A549 (cell line): Measurements from ENCODE around the gene PTPN1. TPM values are rescaled to one million over a fixed set of nuclear protein-coding genes. Genes with fewer than 3 reads are reported as not detected.

ENCODE experiments used
- ATAC-seq, 2 experiments: fragments of 200-7000 bp in 1 of 2; fragments of >200 bp in 1 of 2; cut with Nextera tagmentation in 1 of 2; cut with Tn5 transposase in 1 of 2; 3 replicates each; pipeline versions ENCODE4 v1.8.0 to v1.9.1; 2018 to 2020; ENCODE audit warnings: mild to moderate bottlenecking in 1 of 2, moderate library complexity in 1 of 2
- CTCF ChIA-PET: fragments of 300-600 bp; sonication (Branson Sonifier 250); formaldehyde crosslinking; extraction: SDS; loops from one replicate; lab custom pipeline; 2021; ENCODE audit warnings: antibody characterized with exemption, inconsistent platforms; lab: Yijun Ruan, JAX
- POLR2A ChIA-PET: fragments of 350-600 bp; formaldehyde crosslinking; extraction: SDS; loops from one replicate; lab custom pipeline; 2021; ENCODE audit warnings: antibody characterized with exemption, inconsistent platforms; lab: Yijun Ruan, JAX
- DNase-seq, 2 experiments: peaks; one replicate each; pipeline versions ENCODE4 v3.0.0 to v3.0.0-alpha.2; 2011 to 2016; ENCODE audit warnings: low read depth in 1 of 2, low spot score in 1 of 2
- FAIRE-seq: peaks from 2 replicates; lab custom pipeline; 2011; peaks lifted over from hg19 to GRCh38; lab: Jason Lieb, UNC
- H3K27ac ChIP-seq, 2 experiments: fragments of >200 bp; sonication (Bioruptor Twin); formaldehyde crosslinking; 3 replicates each; pipeline ENCODE4 v1.5.1; 2016 to 2017
- H3K4me1 ChIP-seq: fragments of >200 bp; sonication (Bioruptor Twin); formaldehyde crosslinking; 3 replicates; pipeline ENCODE4 v1.6.1; 2016
- H3K4me2 ChIP-seq: fragments of >200 bp; sonication (Bioruptor Twin); formaldehyde crosslinking; 3 replicates; pipeline ENCODE4 v1.6.1; 2016
- H3K4me3 ChIP-seq: fragments of >200 bp; sonication (Bioruptor Twin); formaldehyde crosslinking; 3 replicates; pipeline ENCODE4 v1.5.1; 2016
- H3K9me3 ChIP-seq: fragments of >200 bp; sonication (Bioruptor Twin); formaldehyde crosslinking; 3 replicates; pipeline ENCODE4 v1.6.1; 2016
- CBX2 ChIP-seq: fragments of 200-600 bp; sonication (generic); IDR thresholded peaks from 2 replicates; pipeline ENCODE4 v1.6.1; 2016; ENCODE audit warnings: low read depth, mild to moderate bottlenecking, borderline replicate concordance
- CHD2 ChIP-seq: fragments of 150-350 bp; IDR thresholded peaks from 2 replicates; pipeline ENCODE4 v1.6.1; 2014; ENCODE audit warnings: low read length; ENCODE audit not compliant: partially characterized antibody
- CTCF ChIP-seq: fragments of >200 bp; sonication (Bioruptor Twin); formaldehyde crosslinking; IDR thresholded peaks from 3 replicates; pipeline ENCODE4 v1.5.1; 2016
- EHF ChIP-seq: fragments of 250-450 bp; sonication (Bioruptor Pico); IDR thresholded peaks from 2 replicates; pipeline ENCODE4 v1.5.0; 2020; ENCODE audit warnings: mild to moderate bottlenecking
- ELK1 ChIP-seq: fragments of 150-350 bp; IDR thresholded peaks from 2 replicates; pipeline ENCODE4 v1.6.1; 2014; ENCODE audit warnings: low read depth, mild to moderate bottlenecking, low read length
- EP300 ChIP-seq, 2 experiments: fragments of >200 bp; sonication (Bioruptor Twin); formaldehyde crosslinking; IDR thresholded peaks; 2 replicates in 1 of 2; 3 replicates in 1 of 2; pipeline ENCODE4 v1.6.1; 2016 to 2017
- FOXS1 ChIP-seq: fragments of 250-450 bp; sonication (Bioruptor Pico); IDR thresholded peaks from 2 replicates; pipeline ENCODE4 v1.5.0; 2020; ENCODE audit warnings: mild to moderate bottlenecking, moderate library complexity
- HEYL ChIP-seq: fragments of 250-450 bp; sonication (Bioruptor Pico); IDR thresholded peaks from 2 replicates; pipeline ENCODE4 v1.8.0; 2021; ENCODE audit warnings: mild to moderate bottlenecking, moderate library complexity
- HOXB13 ChIP-seq: fragments of 250-450 bp; sonication (Bioruptor Pico); IDR thresholded peaks from 2 replicates; pipeline ENCODE4 v1.5.0; 2020; ENCODE audit warnings: low read depth, mild to moderate bottlenecking, moderate library complexity
- JUNB ChIP-seq: fragments of >200 bp; sonication (Bioruptor Twin); formaldehyde crosslinking; IDR thresholded peaks from 2 replicates; pipeline ENCODE4 v1.6.1; 2016
- KDM5A ChIP-seq: fragments of 200-600 bp; sonication (generic); IDR thresholded peaks from 2 replicates; pipeline ENCODE4 v1.6.1; 2016; ENCODE audit warnings: antibody characterized with exemption, mild to moderate bottlenecking
- PHF8 ChIP-seq: fragments of 200-600 bp; sonication (generic); IDR thresholded peaks from 2 replicates; pipeline ENCODE4 v1.6.1; 2016; ENCODE audit warnings: low read depth, mild to moderate bottlenecking, antibody characterized with exemption, moderate library complexity, borderline replicate concordance
- RAD21 ChIP-seq, 2 experiments: fragments of >200 bp in 1 of 2; sonication (Bioruptor Twin) in 1 of 2; formaldehyde crosslinking in 1 of 2; IDR thresholded peaks in 1 of 2; conservative IDR thresholded peaks in 1 of 2; 2 replicates in 1 of 2; 3 replicates in 1 of 2; pipeline ENCODE4 v1.6.1; 2012 to 2018; ENCODE audit warnings: inconsistent platforms in 1 of 2
- RARB ChIP-seq: fragments of 250-450 bp; sonication (Bioruptor Pico); IDR thresholded peaks from 2 replicates; pipeline ENCODE4 v1.8.0; 2021; ENCODE audit warnings: mild to moderate bottlenecking, moderate library complexity
- RCOR1 ChIP-seq: fragments of 150-350 bp; IDR thresholded peaks from 2 replicates; pipeline ENCODE4 v1.6.1; 2014; ENCODE audit warnings: antibody characterized with exemption, low read length, low read depth
- REST ChIP-seq: fragments of 200-600 bp; sonication (generic); IDR thresholded peaks from 2 replicates; pipeline ENCODE4 v1.6.1; 2016; ENCODE audit warnings: antibody characterized with exemption, mild to moderate bottlenecking, moderate library complexity
- SREBF2 ChIP-seq: fragments of 450-650 bp; IDR thresholded peaks from 2 replicates; pipeline ENCODE4 v1.6.1; 2014; ENCODE audit warnings: mild to moderate bottlenecking, moderate library complexity
- TFCP2L1 ChIP-seq: fragments of 250-450 bp; sonication (Bioruptor Pico); IDR thresholded peaks from 2 replicates; pipeline ENCODE4 v1.5.0; 2021; ENCODE audit warnings: mild to moderate bottlenecking
- TP53 ChIP-seq: fragments of 250-450 bp; sonication (Bioruptor Pico); IDR thresholded peaks from 2 replicates; pipeline ENCODE4 v1.5.0; 2021; ENCODE audit warnings: mild to moderate bottlenecking, moderate library complexity
- ZC3H11A ChIP-seq: fragments of 450-650 bp; IDR thresholded peaks from 2 replicates; pipeline ENCODE4 v1.6.1; 2014; ENCODE audit warnings: antibody characterized with exemption, mild to moderate bottlenecking
- WGBS: methylation state at CpG from one replicate; pipeline ENCODE4 v1.1.6; 2017; ENCODE audit errors: missing lambda C conversion rate; 5-methylcytosine and 5-hydroxymethylcytosine counted together
- polyA plus RNA-seq, 4 experiments: library from polyadenylated mRNA; depleted of rRNA in 3 of 4; stranded (reverse); fragments of >200 nt; fragmentation: RNase III in 1 of 4; extraction: RNeasy Plus Mini Kit Qiagen cat#74134 plus additional on column Dnase treatment in 1 of 4; gene quantifications; 2 replicates in 3 of 4; 3 replicates in 1 of 4; pipeline ENCODE4 v1.2.3, GENCODE V29; 2011 to 2017
- TF ChIP-seq, protein P1 (sequence below): fragments of 250-450 bp; sonication (Bioruptor Pico); IDR thresholded peaks from 2 replicates; pipeline ENCODE4 v1.5.0; 2021; ENCODE audit warnings: mild to moderate bottlenecking, moderate library complexity, borderline replicate concordance

The PTPN1 gene
- polyA plus RNA-seq, 2 of the 4 experiments (the other 2 are of a cell fraction) = 23.2 to 24.3 TPM

GRCh38 chr20:50562262-50562701 lies 52.1 kb downstream of the PTPN1 start (continued):
- no peak for TF ChIP-seq SREBF2
- TF ChIP-seq, protein P1, sequence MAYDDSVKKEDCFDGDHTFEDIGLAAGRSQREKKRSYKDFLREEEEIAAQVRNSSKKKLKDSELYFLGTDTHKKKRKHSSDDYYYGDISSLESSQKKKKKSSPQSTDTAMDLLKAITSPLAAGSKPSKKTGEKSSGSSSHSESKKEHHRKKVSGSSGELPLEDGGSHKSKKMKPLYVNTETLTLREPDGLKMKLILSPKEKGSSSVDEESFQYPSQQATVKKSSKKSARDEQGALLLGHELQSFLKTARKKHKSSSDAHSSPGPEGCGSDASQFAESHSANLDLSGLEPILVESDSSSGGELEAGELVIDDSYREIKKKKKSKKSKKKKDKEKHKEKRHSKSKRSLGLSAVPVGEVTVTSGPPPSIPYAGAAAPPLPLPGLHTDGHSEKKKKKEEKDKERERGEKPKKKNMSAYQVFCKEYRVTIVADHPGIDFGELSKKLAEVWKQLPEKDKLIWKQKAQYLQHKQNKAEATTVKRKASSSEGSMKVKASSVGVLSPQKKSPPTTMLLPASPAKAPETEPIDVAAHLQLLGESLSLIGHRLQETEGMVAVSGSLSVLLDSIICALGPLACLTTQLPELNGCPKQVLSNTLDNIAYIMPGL (CRISPR knock-in tag) = no peak
- TF ChIP-seq EP300 (IDR thresholded peaks at IDR 0.05) = no peak
- TF ChIP-seq RAD21 (conservative IDR thresholded peaks at IDR 0.05 in 1 of 2, IDR thresholded peaks at IDR 0.05 in 1 of 2) = no peak
- TF ChIP-seq PHF8 = no peak
- no peak for TF ChIP-seq CTCF

- no peak for DNase-seq
- POLR2A ChIA-PET = no interaction called here
- Histone ChIP-seq H3K4me1 (peaks cover 52% of the 10 kb centered on the region), H3K27ac (peak overlapping the region in 1 of 2 experiments; percentile 40; a peak in 2 of 6 replicates), H3K4me2 (no peak overlapping the region), H3K4me3 (no peak overlapping the region)
- CTCF ChIA-PET = interaction anchor here (1.0 to 14.1 kb wide), 4 partner anchors 14 to 385 kb away, joined by 3 to 171 read pairs (median 5); no protein-coding TSS in a partner anchor
- no peak for ATAC-seq
- 89% methylated on average over 3 of the region's 3 CpGs for WGBS
- no peak for FAIRE-seq
- TF ChIP-seq JUNB = no peak
- no peak for TF ChIP-seq RCOR1
- no peak for TF ChIP-seq HEYL (CRISPR knock-in tag)
- no peak for TF ChIP-seq CHD2
- no peak for TF ChIP-seq CBX2
- no peak for TF ChIP-seq EHF (CRISPR knock-in tag)
- no peak for TF ChIP-seq TFCP2L1 (CRISPR knock-in tag)
- TF ChIP-seq KDM5A = no peak
- TF ChIP-seq TP53 (CRISPR knock-in tag) = no peak
- no peak for TF ChIP-seq ZC3H11A
- TF ChIP-seq HOXB13 (CRISPR knock-in tag) = no peak
- TF ChIP-seq RARB = no peak
- TF ChIP-seq REST = no peak
- TF ChIP-seq PHF8 = no peak
- TF ChIP-seq FOXS1 (CRISPR knock-in tag) = no peak
- TF ChIP-seq ELK1 = no peak
- TF ChIP-seq, all 56 proteins: peak for 0
- no peaks in the 10 kb centered on the region for H3K9me3 ChIP-seq
Measured at GRCh38 chr20:50563133-50563944, 53.2 kb downstream of the PTPN1 start.
